Nucleus accumbens (tissue), 56 donors: ENCODE results near the gene PER1.

ENCODE experiments used
- DNase-seq, 56 donors: peaks; one replicate each; lab custom pipeline; 2025; lab: John Stamatoyannopoulos, UW

Gene PER1, protein sequence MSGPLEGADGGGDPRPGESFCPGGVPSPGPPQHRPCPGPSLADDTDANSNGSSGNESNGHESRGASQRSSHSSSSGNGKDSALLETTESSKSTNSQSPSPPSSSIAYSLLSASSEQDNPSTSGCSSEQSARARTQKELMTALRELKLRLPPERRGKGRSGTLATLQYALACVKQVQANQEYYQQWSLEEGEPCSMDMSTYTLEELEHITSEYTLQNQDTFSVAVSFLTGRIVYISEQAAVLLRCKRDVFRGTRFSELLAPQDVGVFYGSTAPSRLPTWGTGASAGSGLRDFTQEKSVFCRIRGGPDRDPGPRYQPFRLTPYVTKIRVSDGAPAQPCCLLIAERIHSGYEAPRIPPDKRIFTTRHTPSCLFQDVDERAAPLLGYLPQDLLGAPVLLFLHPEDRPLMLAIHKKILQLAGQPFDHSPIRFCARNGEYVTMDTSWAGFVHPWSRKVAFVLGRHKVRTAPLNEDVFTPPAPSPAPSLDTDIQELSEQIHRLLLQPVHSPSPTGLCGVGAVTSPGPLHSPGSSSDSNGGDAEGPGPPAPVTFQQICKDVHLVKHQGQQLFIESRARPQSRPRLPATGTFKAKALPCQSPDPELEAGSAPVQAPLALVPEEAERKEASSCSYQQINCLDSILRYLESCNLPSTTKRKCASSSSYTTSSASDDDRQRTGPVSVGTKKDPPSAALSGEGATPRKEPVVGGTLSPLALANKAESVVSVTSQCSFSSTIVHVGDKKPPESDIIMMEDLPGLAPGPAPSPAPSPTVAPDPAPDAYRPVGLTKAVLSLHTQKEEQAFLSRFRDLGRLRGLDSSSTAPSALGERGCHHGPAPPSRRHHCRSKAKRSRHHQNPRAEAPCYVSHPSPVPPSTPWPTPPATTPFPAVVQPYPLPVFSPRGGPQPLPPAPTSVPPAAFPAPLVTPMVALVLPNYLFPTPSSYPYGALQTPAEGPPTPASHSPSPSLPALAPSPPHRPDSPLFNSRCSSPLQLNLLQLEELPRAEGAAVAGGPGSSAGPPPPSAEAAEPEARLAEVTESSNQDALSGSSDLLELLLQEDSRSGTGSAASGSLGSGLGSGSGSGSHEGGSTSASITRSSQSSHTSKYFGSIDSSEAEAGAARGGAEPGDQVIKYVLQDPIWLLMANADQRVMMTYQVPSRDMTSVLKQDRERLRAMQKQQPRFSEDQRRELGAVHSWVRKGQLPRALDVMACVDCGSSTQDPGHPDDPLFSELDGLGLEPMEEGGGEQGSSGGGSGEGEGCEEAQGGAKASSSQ (N-terminal part only)

DNA sequence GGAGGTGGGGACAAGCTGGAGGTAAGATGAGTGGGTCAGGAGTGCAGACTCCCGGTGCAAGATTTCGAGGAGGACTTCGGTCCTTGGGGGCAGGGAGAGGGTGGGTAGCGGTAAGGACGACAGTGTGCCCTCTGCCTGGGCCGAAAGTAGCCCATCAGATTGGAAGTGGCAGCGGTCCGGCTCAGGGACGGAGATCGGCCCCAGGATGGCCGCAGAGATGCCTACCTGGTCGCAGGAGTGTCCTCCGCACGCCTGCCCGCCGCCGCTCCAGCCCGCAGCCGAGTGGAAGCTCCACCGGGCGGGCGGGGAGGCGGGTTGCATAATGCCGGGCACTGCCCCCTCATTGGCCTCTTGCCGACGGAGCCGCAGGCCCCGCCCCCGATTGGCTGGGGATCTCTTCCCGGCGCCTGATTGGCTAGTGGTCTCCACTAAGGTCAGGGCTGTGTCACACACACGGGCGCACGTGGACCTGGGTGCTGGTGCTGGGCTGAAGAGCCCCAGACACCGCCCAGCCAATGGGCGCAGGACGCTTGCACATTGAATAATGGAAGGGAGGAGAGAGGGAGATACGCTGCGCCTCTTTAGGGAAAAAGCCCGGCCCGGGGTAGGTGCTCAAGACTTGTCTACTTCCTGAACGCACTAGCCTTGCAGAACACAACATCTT, at the start of gene PER1:
PER1 (minus strand) TSS at position 293 of the 664 bp plus-strand sequence. CDS start 1,698 bp downstream, outside the sequence.
- peak in 55 of 56 donors; percentile 54 to 98 (median 91) for DNase-seq

GRCh38 chr17:8192070-8192815, 40.0 kb upstream of the PER1 start:
- peak; percentile 37 to 97 (median 91) for DNase-seq

GRCh38 chr17:8190506-8190905, 38.3 kb upstream of the PER1 start:
- DNase-seq: no peak

DNA sequence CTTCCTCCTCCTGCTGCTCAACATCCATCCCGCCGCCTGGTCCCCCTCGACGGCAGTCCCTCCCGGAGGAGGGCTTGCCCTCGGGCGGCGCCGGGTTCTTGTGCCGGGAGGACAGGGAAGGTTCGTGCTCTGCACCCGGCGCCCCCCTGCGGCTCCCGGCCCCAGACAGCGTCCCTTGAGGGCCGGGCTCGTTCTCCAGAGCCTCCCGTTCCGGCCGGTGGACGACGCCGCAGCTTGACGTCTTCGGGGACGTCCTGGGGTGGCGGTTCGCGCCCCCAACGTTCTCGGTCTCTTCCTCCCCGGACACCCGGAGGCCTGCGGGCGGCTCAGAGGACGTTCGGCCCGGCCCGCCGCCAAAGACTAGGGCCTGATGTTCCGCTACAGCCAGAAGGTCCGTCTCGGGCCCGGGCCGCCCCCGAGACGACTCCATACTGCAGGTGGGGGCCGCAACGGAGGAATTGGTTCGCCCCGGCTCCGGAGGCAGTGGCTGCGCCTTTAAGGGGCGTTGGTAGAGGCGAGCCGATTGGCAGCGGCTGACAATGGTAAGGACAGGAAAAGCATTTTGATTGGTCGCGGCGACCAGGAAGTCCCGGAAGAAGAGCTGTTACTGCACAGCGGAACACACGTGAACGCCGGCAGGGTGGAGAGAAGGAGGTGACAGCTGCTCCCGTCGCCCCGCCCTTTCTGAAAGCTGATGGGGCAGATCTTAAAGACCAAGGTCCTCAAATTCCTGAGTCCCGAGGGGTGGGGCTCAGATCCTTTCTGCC, 37.7 kb upstream of the PER1 start, which contains the start of gene BORCS6:
BORCS6 (minus strand) TSS at position 470 of the 767 bp plus-strand sequence; CDS start at position 430, 40 bp downstream.
- DNase-seq: peak; percentile 75 to 100 (median 98)

GRCh38 chr17:8189041-8189710, 37.0 kb upstream of the PER1 start:
- DNase-seq: peak in 10 of 56 donors; percentile 6 to 43 (median 22)

GRCh38 chr17:8188263-8188839, 36.1 kb upstream of the PER1 start:
- peak in 6 of 56 donors; percentile 14 to 37 (median 26) for DNase-seq

- peak in 54 of 56 donors; percentile 13 to 93 (median 79) for DNase-seq
These were observed 35.5 kb upstream of the PER1 start for GRCh38 chr17:8187517-8188262.

DNA sequence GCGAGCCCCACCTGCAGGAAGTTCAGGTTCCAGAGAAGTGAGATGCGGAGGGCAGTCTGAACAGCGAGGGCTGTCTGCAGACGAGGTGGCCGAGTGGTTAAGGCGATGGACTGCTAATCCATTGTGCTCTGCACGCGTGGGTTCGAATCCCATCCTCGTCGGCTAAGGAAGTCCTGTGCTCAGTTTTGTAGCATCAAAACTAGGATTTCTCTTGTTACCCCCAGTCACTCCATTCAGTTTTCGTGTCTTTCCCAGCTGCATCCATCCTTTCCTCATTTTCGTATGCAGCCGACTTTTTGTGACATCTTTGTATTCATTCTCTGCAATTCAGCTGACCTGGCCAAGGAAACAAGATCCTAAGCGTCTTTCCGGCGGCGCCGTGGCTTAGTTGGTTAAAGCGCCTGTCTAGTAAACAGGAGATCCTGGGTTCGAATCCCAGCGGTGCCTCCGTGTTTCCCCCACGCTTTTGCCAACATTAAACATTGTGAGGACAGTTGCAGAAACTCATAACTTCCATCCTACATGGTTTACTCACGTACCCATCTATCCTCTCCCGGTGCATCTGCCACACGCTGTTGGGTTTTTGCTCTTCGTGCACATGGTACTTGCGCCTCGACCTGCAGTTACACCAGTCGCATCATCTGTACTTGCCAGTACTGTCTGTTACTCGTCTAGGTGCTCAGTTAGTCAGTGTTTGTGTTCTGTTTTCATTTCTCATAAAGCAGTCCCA, 34.7 kb upstream of the PER1 start:
- peak; percentile 35 to 95 (median 88) for DNase-seq

- DNase-seq: no peak
These were observed 34.2 kb upstream of the PER1 start for GRCh38 chr17:8186446-8186786.

GRCh38 chr17:8185582-8186445, 33.6 kb upstream of the PER1 start:
- peak in 54 of 56 donors; percentile 52 to 93 (median 78) for DNase-seq

DNA sequence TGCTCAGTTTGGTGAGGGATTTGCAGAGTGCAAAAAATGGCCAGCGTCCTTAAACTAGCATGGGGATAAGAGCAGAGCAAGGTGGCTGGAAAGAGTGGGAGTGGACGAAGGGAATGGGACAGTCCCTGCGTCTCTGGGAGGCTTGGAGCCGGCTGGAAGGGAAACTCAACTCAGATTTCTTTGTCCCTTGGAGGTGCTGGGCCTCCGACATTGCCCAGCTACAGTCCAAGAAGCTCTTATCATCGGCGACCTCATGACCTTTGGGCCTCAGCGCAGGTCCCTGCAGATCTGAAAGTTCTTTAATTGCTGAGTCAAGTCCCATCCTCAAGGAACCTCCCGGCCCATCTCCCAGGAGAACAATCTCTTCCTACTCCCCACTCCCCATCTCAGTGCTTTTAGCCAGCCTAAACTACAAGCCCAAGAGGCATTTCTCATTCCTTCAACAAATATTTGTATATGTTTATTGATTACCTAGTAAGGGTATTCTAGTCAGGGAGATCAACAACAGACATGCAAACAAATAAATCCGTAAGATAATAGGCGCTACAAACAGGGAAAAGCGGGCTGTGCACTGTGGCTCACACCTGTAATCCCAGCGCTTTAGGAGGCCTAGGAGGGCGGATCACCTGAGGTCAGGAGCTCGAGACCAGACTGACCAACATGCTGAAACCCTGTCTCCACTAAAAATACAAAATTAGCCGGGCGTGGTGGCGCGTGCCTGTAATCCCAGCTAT, 25.0 kb upstream of the PER1 start:
- no peak for DNase-seq

DNA sequence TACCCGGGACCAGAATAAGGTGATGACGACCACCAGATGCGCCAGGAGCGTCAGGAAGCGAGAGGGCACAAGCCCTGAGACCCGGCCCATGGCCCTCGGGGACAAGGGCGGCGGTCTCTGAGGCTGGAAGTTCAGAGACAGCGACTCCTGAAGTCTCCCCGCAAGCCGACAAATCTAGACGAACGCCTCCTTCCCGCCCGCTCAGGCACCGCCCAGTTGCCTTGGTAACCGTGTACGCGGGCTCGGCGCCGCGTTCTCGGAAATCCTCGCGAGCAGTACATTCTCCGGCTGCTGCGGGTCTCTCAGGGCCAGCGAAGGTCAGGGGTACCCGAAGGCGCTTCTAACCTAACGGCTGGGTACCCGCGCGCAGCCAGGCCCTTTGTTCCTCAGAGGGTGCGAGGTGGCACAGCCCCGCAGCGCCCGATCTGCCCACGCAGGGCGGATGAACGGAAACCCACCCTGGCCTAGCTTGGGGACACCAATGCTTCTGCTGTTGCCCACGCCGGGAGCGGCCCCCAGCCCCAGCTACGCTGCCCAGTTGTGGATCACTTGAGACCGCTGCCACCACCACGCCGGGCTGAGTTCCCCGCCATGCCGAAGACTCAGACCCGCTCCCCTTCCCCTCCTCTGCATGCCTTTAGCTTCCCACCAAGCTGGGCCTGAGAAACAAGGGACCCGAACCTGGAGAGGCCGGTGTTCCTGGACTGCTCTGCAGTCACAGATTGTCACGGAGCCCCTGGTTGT, 24.2 kb upstream of the PER1 start, which contains the start of gene TMEM107:
TMEM107 (minus strand) TSS at position 184 of the 744 bp plus-strand sequence; CDS start at position 90, 94 bp downstream.
- DNase-seq: peak in 53 of 56 donors; percentile 22 to 91 (median 69)

DNA sequence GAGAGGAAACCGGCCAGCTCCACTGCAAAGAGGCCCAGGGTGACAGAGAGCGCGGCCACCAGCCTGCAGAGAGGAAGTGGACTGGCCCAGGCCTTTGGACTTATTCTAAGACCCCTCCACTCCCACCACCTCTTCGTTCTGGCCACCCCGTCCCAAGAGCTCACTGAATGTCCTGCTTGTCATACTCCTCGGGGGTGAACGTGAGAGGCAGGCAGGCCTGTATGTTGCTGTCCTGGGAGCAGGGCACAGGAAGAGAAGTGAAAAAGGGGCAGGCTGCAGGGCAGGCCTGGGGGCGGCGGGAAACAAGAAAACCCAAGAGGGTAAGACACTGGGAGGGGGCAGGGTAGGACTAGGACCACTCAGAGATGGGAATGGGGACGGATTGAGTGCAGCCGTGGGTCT, 23.6 kb upstream of the PER1 start:
- peak in 6 of 56 donors; percentile 46 to 59 (median 58) for DNase-seq
